Mesodermal cell (in vitro differentiated cells): ENCODE data around the gene SLC66A2.

Experiments
- H3K27ac ChIP-seq: 2 replicates; pipeline ENCODE4 v1.7.0; 2013; ENCODE audit warnings: mild to moderate bottlenecking, low read depth, low read length, moderate library complexity; ENCODE audit not compliant: severe bottlenecking
- H3K36me3 ChIP-seq: 2 replicates; pipeline ENCODE4 v1.7.1; 2013; ENCODE audit warnings: mild to moderate bottlenecking, low read length, moderate library complexity; ENCODE audit not compliant: control insufficient read depth, insufficient read depth
- H3K4me1 ChIP-seq: one replicate; pipeline ENCODE4 v1.7.1; 2013; ENCODE audit warnings: mild to moderate bottlenecking, low read length; ENCODE audit not compliant: insufficient read depth, control insufficient read depth, poor library complexity, severe bottlenecking
- H3K4me3 ChIP-seq: 2 replicates; pipeline ENCODE4 v1.7.0; 2013; ENCODE audit warnings: low read length, control low read depth, mild to moderate bottlenecking; ENCODE audit not compliant: insufficient read depth, poor library complexity, severe bottlenecking; ENCODE audit errors: extremely low read depth
- H3K9me3 ChIP-seq: 2 replicates; pipeline ENCODE4 v1.7.1; 2013; ENCODE audit warnings: mild to moderate bottlenecking, low read length, moderate library complexity; ENCODE audit not compliant: control insufficient read depth
- WGBS, 2 experiments: methylation state at CpG; one replicate each; pipeline ENCODE4 v1.1.5; 2013; ENCODE audit warnings: missing lambda C conversion rate in 2 of 2; ENCODE audit not compliant: insufficient coverage in 2 of 2; 5-methylcytosine and 5-hydroxymethylcytosine counted together

SLC66A2 gene

DNA sequence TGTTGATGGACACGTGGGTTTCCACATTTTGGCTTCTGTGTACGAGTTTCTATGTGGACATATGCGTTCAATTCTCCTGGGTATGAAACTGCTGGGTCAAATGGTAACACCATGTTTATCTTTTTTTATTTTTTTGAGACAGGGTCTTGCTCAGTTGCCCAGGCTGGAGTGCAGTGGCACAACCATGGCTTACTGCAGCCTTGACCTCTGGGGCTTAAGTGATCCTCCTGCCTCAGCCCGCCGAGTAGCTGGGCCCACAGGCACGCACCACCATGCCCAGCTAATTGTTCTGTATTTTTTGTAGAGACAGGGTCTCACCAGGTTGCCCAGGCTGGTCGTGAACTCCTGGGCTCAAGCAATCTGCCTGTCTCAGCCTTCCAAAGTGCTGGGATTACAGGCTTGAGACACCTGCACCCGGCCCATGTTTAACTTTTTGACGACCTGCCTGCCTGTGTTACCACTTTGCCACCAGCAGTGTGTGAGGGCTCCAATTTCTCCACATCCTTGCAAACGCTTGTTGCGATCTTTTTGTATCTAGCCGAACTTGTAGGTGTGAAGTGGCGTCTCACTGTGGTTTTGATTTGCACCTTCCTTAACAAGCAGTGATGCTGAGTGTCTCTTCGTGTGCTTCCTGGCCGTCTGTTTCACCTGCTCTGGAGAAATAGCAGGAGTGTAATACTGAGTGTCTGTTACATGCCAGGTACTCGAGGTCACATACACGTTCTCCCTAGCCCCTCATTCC lies 19.9 kb upstream of the SLC66A2 start:
- H3K4me1 ChIP-seq: no peaks in the 10 kb centered on the region
- H3K36me3 ChIP-seq: peaks cover 65% of the 10 kb centered on the region
- 89 to 96% methylated on average over 12 to 17 of the region's 17 CpGs for WGBS, 2 experiments
- H3K4me3 ChIP-seq: no peak overlapping the region
- no peak overlapping the region for H3K27ac ChIP-seq
- H3K9me3 ChIP-seq: no peaks in the 10 kb centered on the region

DNA sequence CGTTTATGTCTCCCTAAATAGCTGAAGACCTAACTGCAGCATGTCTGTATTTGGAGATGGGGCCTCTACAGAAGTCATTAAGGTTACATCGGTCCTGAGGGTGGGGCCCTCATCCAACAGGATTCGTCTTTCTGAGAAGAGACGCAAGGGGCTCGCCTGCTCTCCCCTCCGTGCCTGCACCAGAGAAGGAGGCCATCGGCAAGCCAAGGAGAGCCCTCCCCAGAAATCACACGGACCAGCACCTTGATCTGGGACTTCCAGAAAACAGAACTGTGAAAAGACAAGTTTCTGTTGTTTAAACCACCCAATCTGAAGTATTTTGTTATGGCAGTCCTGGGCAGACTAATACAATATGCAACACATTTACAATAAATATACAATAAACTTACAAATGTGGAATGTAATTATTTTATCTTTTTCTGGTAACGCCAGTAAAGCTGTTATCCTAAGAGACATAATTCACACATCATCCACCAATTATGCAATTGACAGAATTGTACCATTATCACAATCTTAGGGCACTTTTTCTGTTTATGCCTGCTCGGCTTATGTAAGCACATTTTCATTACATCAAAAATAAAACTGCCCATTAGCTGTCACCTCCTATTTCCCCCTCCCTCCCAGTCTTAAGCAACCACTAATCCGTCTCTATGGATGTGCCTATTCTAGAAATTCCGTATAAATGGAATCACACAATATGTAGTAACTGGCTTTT lies 19.1 kb upstream of the SLC66A2 start:
- no peak overlapping the region for H3K4me3 ChIP-seq
- peaks cover 59% of the 10 kb centered on the region for H3K36me3 ChIP-seq
- no peaks in the 10 kb centered on the region for H3K4me1 ChIP-seq
- WGBS, 2 experiments: 97 to 98% methylated on average over 9 to 12 of the region's 12 CpGs
- H3K9me3 ChIP-seq: no peaks in the 10 kb centered on the region
- no peak overlapping the region for H3K27ac ChIP-seq

DNA sequence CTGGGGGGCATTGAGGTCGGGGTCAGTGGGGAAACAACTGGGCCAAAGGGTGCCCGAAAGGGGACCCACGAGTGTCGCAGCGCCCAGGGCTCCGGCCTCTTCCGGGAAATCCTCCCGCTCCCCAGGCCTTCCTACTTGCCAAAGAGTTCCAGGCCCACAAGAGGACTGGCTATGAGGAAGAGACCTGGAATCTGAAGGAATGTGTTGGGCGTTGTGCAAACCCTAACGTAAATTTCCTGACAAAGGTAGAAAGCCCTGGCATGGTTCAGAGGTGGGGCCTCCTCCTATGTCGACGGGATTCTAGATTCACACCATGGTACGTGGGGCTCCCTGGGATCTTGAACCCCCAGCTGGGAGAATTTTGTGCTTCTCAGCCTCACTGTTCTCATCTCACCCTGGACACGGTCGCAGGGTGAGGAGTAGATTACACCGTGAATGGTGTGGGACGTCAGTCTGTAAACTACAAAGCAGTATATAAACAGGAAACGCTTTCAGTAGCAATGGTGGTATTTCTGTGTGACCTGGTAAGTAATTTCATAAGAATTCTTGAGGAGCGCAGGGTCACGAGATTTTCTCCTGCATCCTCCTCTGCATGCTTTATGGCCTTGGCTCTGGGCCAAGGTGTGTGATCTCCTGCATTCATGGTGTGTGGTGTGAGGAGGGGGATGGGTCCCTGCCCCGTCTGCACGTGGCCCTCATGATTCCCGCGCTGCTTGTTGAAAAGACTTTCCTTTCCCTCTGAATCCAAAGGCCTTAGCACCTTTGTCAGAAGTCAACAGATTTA lies 13.9 kb upstream of the SLC66A2 start:
- 44 to 55% methylated on average over 6 to 13 of the region's 24 CpGs for WGBS, 2 experiments
- H3K4me1 ChIP-seq: peaks cover 11% of the 10 kb centered on the region
- H3K4me3 ChIP-seq: peak overlapping the region; percentile 36
- H3K27ac ChIP-seq: peak overlapping the region; percentile 39
- H3K9me3 ChIP-seq: no peaks in the 10 kb centered on the region
- peaks cover 10% of the 10 kb centered on the region for H3K36me3 ChIP-seq

DNA sequence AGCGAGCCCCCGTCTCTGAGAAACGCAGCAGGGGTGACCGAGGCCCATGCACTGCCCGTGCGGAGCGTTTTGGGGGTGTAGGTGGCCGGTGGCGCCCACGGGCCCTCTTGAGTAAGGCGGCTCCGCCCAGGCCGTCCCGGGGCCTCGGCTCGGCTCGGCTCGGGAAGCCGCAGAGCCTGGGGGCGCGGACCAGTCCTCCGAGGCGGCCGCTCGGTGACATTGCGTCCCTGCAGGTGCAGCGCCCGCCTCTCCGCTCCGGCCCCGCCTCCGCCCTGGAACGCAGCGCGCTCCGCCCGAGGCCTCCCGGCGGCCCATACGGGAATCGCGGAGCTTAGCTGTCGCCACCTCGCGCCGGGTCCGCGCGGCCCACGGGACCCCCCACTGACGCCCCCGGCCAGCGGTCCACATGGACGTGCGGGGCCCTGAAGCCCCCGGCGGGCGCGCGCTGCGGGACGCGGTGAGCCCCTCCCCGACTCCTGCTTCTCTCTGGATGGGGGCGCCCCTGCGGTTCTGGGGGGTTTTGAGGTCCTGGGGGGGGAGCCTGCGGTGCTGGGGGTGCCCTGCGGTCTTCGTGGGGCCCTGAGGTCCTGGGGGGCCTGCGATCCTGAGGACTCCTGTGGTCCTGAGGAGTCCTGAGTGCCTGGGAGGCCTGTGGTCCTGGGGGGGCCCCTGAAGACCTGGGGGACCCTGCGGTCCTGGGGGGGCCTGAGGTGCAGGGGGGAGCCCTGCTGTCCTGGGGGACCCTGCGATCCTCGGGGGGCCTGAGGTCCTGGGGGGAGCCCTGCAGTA lies 13.1 kb upstream of the SLC66A2 start, which contains the start of gene HSBP1L1:
Gene HSBP1L1, plus strand, starts transcription at position 314 of the 789 bp plus-strand sequence. Its CDS starts 93 bp downstream, at position 407.
- no peaks in the 10 kb centered on the region for H3K9me3 ChIP-seq
- 12% methylated on average over 36 to 62 of the region's 73 CpGs for WGBS, 2 experiments
- H3K4me3 ChIP-seq: peak within 1 kb of the TSS; percentile 36
- H3K36me3 ChIP-seq: peaks cover 2% of the 10 kb centered on the region
- H3K27ac ChIP-seq: peak within 1 kb of the TSS; percentile 39
- peaks cover 15% of the 10 kb centered on the region for H3K4me1 ChIP-seq

DNA sequence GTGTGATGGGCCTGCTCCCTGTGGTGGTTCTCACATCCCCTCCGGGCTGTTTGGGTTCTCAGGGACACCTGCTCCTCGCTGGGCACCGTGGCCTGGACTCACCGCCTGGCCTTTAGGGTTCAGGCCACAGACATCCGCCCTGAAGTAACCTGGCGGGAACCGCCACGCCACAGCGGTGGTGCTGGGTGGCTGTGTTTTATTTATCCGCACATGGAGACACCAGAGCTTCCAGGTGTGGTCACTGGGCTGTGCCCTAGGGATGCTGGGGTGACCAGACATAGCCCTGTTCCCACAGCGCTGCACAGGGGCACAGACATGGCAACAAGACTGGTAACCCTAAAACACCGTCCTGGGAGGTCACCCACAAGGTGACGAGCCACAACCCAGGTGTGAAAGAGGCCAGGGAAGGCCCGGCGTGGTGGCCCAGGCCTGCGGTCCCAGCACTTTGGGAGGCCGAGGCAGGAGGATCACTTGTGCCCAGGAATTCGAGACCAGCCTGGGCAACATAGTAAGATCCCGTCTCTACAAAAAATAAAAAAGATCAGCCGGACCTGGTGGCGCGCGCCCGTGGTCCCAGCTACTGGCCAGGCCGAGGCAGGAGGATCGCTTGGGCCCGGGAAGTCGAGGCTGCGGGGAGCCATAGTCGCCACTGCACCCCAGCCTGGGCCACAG lies 12.3 kb upstream of the SLC66A2 start:
- 90 to 93% methylated on average over 27 to 30 of the region's 30 CpGs for WGBS, 2 experiments
- no peak overlapping the region for H3K4me3 ChIP-seq
- H3K27ac ChIP-seq: no peak overlapping the region
- H3K36me3 ChIP-seq: no peaks in the 10 kb centered on the region
- H3K9me3 ChIP-seq: no peaks in the 10 kb centered on the region
- peaks cover 15% of the 10 kb centered on the region for H3K4me1 ChIP-seq

DNA sequence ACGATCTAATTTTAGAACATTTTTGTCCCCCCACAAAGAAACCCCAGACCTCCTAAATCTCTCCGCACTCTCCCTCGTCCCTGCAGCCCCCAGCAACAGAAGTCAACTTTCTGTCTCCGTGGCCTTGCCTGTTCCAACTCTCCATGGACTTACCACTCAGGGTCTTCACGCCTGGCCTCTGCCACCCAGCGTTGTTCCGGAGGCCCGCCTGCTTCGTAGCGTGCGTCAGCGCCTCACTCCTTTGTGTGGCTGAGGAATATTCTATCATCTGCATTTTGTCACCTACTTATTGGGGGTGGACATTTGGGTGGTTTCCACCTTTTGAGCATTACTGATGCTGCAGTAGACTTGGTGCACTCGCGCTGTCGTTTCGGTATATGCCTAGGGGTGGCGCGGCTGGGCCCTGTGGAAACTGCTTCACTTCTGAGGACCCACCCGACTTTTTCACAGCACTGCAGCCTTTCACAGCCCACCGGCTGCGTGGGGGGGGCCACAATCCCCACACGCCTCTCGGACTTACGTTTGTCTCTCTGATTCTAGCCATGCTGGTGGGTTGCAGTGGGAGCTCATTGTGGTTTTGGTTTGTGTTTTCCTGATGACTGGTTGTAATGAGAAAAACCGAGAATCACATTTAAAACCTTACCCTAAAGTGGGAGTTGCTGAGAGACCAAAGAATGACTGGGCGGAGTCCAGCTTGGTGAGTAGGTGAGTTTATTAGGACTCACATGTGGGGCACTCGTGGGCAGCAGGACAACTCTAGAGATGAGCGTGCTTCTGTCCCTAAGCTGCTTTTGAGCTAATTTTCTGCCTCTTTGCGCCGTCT lies 11.6 kb upstream of the SLC66A2 start:
- Histone ChIP-seq H3K36me3 (no peaks in the 10 kb centered on the region), H3K27ac (no peak overlapping the region), H3K4me3 (no peak overlapping the region), H3K4me1 (peaks cover 15% of the 10 kb centered on the region), H3K9me3 (no peaks in the 10 kb centered on the region)
- 91 to 94% methylated on average over 14 to 18 of the region's 30 CpGs for WGBS, 2 experiments

DNA sequence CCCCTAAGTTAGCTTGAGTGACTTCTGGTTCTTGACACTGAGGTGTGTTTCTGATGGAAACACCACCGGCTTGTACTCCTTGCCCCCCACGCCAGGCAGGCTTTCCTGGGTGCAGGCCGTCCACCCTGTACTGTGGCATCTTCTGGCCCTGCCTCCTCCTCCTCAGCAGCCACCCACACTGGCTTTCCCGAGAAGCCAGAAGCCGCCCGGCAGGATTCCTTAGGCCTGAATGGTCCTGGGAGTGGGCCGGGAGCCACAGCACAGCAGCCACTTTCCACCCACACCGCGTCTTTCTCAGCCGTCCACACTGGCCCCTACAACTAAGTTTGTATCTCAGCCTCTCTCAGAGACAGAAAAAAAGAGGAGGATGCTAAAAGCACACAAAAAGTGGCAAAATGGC lies 10.9 kb upstream of the SLC66A2 start:
- no peak overlapping the region for H3K4me3 ChIP-seq
- H3K4me1 ChIP-seq: peaks cover 15% of the 10 kb centered on the region
- H3K9me3 ChIP-seq: no peaks in the 10 kb centered on the region
- no peak overlapping the region for H3K27ac ChIP-seq
- 81 to 84% methylated on average over 6 to 10 of the region's 10 CpGs for WGBS, 2 experiments
- no peaks in the 10 kb centered on the region for H3K36me3 ChIP-seq

DNA sequence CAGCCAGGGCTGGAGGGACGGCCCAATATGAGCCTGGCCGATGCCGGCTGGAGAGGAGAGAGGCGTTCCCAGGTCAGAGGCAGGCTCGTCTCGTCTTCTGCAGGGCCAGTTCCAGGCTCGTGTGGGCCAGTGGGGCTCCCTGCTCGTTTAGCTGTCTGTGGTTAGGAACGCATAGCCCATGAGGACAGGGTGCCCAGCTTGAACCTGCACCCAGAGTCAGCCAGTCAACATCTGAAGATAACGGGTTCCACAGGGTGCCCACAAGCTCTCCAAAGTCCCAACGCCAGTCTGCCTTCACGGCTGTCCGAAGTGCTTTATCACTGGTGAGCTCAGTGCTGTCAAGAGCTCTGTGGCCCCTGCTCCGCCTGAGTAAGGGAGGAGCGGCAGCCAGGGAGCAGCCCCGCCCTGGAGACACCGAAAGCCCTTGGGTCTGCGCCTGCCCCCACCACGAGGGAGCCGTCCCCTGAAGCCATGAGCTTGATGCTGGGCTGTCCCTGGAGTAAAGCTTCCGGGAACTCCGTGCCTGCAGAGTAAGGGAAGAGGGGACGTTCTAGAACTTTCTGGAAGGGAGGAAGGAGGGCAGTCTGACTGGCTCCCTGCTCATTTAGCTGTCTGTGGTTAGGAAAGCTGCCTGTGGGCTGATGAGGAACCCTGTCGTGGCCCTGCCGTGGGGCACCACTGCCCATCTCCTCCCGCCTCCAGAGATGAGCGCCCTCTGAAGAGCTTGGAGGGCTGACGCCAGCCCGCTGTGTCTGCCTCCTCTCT lies 10.3 kb upstream of the SLC66A2 start:
- Histone ChIP-seq H3K9me3 (no peaks in the 10 kb centered on the region), H3K4me3 (no peak overlapping the region), H3K36me3 (no peaks in the 10 kb centered on the region), H3K4me1 (peaks cover 15% of the 10 kb centered on the region), H3K27ac (no peak overlapping the region)
- 79 to 81% methylated on average over 25 to 26 of the region's 29 CpGs for WGBS, 2 experiments
